GM15510 (cell line): ENCODE results near the gene PUM2.

ENCODE experiments used
- POLR2A ChIP-seq: IDR thresholded peaks from 3 replicates; pipeline ENCODE4 v1.6.1; 2011; ENCODE audit warnings: borderline replicate concordance; ENCODE audit not compliant: insufficient read length; ENCODE audit errors: extremely low read depth

The PUM2 gene

DNA sequence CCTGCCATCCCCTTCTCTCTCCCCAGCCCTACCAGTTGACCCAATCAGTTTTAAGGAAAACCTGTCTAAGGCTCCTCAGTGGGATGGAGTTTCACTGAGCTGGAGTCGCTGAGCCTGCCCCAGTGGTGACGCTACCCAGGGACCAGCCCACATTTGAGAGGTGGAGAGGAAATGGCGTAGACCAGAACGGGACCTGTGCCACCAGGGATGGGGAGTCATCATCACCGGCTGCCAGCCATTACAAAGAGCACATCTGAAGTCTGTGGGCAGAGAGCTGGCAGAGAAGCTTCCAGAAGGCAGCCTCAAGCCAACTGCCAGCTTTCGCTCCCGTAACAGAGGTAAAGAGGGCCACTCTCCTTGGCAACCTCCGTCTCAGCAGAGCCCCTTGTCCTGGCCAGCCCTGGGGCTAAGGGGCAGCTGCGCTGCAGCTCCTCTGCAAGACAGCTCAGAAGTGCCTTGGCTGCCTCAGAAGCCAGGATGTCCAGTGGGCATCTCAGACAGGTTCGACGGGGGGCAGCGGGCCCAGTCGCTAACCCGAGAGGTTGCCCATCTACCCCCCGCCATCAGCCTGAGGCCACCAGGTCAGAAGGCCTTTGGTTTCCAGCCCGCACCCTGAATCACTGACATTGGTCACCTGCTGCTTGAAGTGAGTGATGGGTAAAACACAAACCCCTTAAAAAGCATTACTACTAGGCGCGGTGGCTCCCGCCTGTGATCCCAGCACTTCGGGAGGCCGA, 141.1 kb downstream of the PUM2 start:
- TF ChIP-seq POLR2A, result no peak

DNA sequence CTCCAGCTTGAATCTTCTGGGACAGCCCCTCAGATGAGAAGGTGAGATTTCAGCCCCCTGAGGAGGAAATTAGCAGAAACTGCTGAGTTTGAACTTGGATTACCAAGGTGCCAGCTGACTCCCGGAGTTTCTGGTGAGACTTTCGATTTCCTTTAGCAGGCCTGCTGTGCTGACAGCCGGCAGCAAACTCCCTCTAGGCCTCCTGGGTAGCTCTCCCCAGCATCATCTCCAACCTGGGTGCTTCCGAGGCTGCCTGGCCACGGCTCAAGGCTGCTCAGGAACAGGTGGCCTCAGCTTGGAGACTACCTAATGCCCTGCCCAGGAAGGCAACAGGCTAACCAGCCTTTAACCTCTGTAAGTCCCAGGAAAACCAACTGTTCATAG, 142.2 kb downstream of the PUM2 start:
- no peak for TF ChIP-seq POLR2A

DNA sequence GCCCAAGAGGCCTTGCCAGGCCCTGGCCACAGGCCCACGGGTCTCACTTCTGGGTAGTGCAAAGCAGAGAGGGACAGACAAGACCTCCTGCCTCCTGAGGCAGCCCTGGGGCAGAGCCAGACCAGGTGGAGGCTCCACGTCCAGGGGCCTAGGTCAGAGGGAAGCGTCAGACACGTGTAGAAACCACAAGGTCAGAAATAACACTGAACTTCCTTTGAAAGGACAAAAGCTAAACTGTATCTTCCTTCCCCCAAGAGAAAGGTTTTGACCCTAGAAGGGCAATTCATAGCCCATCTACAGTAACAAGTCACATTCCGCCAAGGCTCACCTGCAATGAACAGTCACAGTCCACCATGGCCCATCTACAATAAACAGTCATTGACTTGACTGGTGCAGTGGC, 143.6 kb downstream of the PUM2 start:
- no peak for TF ChIP-seq POLR2A

DNA sequence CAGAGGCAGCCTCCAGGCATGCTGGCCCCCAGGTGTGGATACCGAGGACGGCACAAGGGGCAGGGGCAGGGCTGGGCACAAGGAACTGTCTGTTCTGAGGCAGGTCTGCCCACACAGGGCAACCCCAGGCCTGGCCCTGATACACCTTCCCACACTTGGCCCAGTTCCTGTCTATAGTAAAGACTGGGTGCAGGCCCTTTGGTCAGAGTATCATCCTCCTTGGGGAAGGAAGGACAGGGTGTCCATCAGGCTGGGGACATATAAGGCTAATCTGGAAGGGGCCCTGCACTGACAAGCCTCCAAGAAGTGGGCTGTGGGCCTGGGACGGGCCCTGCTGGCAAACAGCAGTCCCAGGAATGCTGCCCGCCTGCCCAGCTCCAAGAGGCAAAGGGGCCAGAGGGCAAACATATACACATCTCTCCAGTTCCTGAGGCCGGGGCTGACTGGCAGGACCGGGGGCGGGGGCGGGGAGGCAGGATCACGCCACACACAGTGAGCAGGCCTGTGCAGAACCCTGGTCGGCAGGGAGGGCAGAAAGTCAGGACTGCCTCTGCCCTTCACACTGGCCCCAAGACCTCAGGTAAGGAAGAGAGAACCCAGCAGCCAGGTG, 144.6 kb downstream of the PUM2 start:
- TF ChIP-seq POLR2A, result no peak

DNA sequence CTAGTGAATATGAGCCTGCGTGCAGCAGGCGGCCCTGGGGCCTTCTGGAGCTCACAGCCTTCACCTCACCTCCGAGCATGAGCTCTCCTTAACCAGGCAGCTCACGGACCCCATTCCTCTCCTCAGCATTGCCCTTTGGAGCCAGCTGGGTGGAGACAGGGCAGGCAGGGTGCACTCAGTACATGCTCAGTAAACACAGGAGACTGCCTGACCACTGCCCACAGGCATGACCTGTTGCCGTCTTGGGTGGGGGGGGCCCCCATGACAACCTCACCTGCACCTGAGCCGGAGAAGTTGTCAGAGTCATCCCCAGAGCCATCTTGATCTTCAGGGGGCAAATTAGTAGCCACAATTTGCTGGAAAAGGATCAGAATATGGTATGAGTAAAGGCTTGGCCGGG, 145.6 kb downstream of the PUM2 start:
- TF ChIP-seq POLR2A, result no peak

DNA sequence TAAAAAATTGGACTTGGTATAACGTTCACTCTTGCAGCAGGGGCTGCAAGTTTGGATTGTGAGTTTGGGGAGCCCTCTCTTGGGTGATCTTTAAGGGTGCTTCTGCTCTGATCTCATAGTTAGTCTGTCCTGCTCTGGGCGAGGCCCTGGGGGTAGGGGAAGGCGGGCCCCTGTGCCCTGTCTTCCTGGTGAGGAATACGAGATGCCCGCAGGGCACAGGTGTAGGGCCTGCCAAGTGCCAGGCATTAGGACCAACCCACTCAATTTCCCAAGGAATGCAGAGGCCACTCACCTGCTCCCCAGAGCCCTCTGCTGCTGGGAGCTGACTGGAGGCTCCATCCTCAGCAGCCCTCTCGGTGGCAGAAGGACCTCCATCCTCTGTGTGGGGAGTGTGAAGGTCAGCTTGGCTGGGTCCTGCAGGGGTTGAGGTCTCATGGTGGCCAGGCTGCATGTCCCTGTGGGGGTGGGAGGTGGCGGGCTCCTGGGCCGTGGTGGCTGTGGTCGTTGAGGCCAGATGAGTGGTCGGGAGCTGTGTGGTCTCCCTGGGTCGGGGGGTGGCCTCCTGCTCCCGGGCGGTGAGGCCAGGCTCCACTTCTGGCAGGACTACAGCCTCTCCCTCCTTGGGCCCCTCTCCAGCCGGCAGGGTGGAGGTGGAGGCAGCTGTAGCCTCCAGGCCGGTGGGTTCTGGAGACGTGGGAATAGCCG, 147.0 kb downstream of the PUM2 start:
- TF ChIP-seq POLR2A, result no peak

DNA sequence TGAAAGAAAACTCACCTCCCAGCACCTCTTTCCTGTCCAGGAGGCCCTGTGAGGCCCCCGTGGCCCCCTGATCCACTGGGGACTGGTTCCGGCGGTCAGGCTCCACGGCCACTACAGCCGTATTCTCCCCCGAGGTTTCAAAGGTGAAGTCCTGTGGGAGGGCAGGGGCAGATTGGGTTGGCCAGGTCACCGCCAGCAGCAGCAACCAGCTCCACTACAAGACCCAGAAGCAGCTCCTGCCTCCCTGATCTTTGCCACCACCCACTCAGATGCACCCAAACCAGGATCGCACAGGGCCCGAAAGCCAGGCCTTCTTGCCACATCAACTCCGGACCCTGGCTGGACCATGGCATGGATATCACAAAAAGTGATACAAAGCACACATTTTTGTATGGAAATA, 147.6 kb downstream of the PUM2 start:
- TF ChIP-seq POLR2A, result no peak

DNA sequence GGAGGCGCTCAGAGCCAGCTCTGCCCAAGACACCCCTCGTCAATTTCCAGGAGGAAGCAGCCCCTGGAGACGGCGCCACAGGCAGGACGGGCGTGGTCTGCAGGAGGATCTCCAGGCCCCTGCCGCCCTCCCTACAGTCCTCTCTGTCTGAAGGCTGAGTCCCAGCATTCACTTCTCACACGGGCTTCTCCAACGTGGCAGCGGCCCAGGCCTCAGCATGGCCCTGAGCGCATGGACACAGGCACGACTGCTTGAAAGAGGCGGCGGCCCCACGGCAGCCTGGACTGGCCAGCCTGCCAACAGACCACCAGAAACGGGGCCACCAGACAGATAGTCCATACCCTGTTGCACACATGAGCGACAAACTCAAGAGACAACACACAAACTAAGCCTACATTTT, 149.0 kb downstream of the PUM2 start:
- no peak for TF ChIP-seq POLR2A

DNA sequence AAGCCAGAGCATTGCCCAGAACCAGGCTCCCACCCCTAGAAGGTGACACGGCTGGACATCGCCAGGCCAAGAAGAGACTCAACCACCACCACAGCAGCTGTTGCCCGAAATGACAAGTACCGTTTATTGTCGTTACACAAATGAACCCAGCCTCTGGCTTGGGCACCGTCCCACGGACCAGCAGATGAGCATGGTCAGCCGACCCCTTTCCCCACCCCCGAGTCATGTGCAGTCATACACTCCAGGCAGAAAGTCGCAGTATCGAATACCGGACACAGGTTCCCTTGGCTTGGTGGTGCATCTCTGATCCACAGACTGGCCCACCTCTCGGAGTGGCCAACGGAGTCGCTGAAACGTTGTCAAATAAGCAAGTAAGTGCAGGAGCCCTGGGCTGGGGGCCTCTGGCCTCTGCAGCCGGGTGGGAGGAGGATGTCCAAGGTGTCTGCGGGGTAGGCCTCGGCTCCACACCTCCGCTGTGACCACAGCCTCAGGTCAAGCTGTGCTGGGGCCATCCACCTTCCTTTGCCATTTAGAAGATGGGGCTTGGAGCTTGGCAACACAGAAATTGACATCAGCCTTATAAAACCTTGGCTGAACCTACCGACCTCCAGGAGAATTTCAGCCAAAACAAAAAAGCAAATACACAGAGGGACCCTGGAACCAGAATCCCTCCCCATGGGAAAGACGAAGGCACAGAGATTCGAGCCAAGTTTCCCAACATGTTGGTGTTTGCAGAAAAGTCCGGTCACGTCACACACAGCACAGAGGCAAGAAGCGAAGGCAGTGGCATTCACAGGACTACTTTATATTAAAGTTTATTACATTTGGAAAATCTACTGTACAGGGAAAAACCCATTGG, 149.7 kb downstream of the PUM2 start:
- no peak for TF ChIP-seq POLR2A

DNA sequence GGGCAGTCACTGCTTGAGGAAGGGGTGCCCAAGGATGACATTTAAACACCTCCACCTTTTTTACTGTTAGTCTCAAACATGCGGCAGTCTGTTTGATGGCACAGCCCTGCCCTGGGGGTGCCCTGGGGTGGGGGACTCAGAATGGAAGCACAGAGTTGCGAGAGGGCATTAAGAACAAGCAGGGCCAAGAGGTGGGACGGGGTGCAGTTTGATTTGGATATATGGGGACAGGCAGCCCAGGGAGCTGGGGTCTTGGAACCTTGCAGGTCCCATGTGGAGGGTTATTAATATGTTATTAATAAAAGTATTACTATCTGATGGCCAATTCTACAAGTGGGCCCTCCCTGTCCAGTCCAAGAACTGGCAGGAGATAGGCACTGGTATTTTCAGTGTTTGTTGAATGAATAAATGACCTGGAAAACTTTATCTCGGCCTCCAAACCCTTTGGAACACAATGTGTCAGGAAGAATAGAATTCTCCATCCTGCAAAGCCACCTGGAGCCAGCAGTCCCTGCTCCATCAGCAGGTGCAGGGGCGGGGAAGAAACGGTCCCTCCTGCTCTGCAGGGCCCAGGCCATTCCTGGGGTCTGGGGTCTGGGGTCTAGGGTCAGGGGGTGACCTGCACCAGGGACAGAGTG, 150.9 kb downstream of the PUM2 start:
- TF ChIP-seq POLR2A, result no peak

DNA sequence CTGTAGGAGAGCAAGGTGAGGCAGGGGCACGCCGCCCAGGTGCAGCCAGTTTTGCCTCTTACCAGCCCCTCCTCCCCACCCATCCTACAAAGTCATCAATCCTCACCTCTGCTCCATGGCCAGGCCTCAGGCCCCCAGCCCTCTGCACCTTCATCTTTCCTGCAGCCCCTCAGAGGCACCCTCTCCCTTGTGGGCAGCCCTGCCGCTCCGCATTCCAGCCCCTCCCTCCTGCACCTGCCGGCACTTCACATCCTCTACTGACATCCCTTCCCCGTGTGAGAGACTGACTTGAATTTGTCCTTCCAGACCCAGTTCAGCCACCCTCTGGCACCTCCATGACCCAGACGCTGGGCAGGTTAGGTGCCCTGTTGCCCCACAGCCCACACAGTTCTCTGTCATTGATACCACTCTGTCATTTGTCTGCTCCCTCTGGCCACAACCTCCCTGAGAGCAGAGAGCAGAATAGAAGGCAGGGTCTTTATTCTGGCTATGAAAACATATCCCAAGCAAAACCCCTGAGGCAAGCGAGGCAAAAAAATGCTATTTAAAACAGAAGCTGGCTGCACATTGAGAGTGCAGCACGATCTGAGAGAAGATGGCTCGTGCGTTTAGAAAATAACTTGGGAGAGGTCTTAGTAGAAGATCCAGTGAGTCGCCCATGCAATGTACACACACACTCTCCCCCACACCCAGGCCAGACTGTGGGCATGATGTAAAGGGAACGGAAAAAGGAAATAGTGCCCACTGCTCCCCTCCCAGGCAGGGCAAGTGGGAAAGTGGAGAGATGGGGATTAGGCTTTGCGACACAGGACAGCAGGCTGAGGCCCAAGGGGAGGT, 151.6 kb downstream of the PUM2 start:
- no peak for TF ChIP-seq POLR2A
